Stromal cell of bone marrow (primary cell): ENCODE data around the gene MYO19.
"Not testable (repeated sequence)": the region's sequence is repeated elsewhere in the genome, so short reads cannot be mapped to it uniquely, and the experiment has no call there.

Experiments used
- DNase-seq: peaks from one replicate; pipeline ENCODE4 v3.0.0-alpha.2; 2012; ENCODE audit warnings: low read depth

The MYO19 gene

GRCh38 chr17:36468903-36469635 lies 65.6 kb downstream of the MYO19 start:
- no peak for DNase-seq

GRCh38 chr17:36464765-36465088 lies 69.9 kb downstream of the MYO19 start:
- DNase-seq, result no peak

DNA sequence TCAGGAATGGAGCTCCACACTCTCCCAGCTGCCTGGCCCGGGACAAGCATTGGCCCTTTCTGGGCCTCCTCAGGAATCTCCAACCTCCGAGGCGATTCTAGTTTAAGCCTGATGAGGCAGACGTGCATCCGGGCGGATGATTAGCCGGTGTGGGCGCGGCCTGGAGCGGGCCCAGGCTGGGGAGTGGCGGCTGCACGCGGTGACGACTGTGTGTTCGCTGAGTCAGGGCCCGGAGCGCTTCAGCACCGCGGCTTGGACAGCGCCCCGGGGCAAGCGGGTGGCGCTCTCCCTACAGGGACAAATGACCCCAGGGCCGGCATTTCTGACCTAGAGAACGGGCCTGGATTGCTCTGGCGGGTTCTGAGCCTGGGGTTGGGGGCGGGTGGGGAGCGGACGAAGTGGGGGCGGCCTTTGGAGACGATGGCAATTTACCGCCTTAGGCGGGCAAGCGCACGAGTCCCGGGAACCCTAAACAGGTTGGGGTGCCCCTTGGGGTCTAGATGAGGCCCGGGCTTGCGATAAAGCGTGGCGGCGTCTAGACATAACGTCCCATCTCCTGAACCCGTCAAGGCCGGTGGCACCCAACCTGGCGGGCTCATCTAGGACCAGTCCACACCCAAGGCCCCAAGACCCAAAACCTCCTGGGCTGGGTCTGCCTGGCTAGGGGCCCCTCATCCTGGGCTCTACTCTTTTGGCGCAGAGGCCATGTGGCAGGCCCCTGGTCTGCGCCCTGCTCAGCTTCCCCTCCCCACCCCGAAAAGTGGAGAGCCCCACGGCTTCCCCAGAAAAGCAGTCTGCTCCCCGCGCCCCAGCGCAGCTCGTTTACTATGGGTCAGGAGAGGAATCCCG lies 70.5 kb downstream of the MYO19 start:
- DNase-seq, result peak; percentile 43

GRCh38 chr17:36461330-36462110 lies 73.1 kb downstream of the MYO19 start:
- DNase-seq, result no peak

GRCh38 chr17:36460265-36460937 lies 74.3 kb downstream of the MYO19 start:
- no peak for DNase-seq

DNA sequence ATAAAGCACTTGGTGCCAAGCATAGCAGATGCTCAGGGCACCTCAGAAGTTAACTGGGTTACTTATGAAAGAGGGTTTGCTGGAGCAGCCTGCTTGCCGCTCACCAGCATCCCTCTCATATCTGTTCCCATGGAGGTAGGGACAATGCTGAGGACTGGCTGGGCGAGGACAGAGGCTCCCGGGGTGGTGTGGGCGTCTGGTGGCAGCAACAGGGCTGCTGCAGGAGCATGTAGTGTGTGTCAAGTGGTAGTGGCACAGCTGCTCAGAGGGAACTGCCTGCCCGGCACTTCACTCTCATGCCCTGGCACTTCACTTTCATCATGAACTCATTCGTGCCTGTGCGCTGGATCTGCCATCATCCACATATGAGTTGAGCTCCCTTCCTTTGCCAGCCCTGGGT lies 75.1 kb downstream of the MYO19 start:
- no peak for DNase-seq

DNA sequence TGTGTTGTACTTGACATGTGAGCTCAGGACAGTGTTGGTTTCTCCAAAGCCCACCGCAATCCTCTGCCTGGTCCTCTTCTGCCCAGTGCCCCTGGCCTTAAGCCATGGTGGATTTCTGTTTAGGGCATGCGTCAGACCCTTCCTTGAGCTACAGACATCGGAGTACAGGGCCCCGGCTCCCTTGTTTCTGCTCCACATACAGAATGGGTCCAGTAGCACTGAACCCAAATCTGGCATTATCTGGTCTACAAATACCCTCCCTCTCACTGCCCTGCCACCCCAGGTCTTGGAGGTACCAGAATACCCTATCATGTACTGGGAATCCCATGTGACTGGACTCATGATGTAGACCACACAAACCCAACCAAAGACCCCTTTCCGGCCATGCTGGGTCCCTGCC lies 75.6 kb downstream of the MYO19 start:
- no peak for DNase-seq

DNA sequence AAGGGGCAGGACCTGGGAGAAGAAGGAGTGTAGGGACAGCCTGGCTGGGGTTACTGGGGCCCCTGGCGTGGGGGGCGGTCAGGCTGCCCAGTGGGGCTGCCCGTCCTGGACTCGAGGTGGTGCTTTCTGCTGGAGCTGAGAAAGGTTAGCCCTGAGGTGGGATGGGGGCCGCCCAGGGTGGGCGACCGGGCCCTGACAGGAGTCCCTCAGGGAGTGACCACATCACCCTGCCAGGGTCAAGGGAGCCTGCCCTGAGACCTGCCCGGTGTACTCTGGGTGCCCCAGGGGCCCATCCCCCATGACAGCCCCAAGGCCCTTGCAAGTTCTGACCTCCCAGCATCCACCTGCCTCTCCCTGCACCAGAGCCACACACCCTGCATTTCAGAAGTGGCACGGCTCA lies 77.0 kb downstream of the MYO19 start:
- DNase-seq, result not testable (repeated sequence)

- DNase-seq, result not testable (repeated sequence)
Measured at GRCh38 chr17:36452888-36453287, 81.8 kb downstream of the MYO19 start.

- DNase-seq, result not testable (repeated sequence)
Measured at GRCh38 chr17:36449997-36450396, 84.7 kb downstream of the MYO19 start.
